Vagina (tissue), 2 donors: ENCODE results near the gene PAX2.

ENCODE experiments used
- CTCF ChIP-seq, 3 experiments: fragments of 450-650 bp in 2 of 3; fragments of 200-600 bp in 1 of 3; sonication (generic) in 1 of 3; IDR thresholded peaks; one replicate each; pipeline ENCODE4 v1.5.1; 2017 to 2019; ENCODE audit warnings: antibody characterized with exemption in 3 of 3, mild to moderate bottlenecking in 2 of 3, moderate library complexity in 2 of 3
- POLR2A ChIP-seq, 2 donors: fragments of 450-650 bp; IDR thresholded peaks; one replicate each; pipeline ENCODE4 v1.6.1; 2017; ENCODE audit warnings: antibody characterized with exemption in 2 of 2, mild to moderate bottlenecking in 2 of 2, moderate library complexity in 2 of 2
- POLR2AphosphoS5 ChIP-seq, 2 donors: sonication (generic); formaldehyde crosslinking; IDR thresholded peaks; one replicate each; pipeline ENCODE4 v1.9.0; 2017; ENCODE audit warnings: antibody characterized with exemption in 2 of 2, mild to moderate bottlenecking in 2 of 2, low read depth in 1 of 2; ENCODE audit not compliant: insufficient read depth in 1 of 2

GRCh38 chr10:100799881-100800280, 54.5 kb downstream of the PAX2 start:
- TF ChIP-seq CTCF (IDR thresholded peaks at IDR 0.05) (no peak), POLR2A (IDR thresholded peaks at IDR 0.05) (no peak), POLR2AphosphoS5 (IDR thresholded peaks at IDR 0.05; ENCODE audit: insufficient read depth in 1 of 2, low read depth in 1 of 2) (no peak)
